ENCODE measurements around the gene EPN3.

EPN3 gene

GRCh38 chr17:50586421-50587247, 54.1 kb downstream of the EPN3 start:
- H3K36me3 Mint-ChIP-seq = no peaks in the 10 kb centered on the region
- H3K27ac Mint-ChIP-seq = no peak overlapping the region
- no peaks in the 10 kb centered on the region for H3K27me3 Mint-ChIP-seq
- H3K4me1 Mint-ChIP-seq (ENCODE audit: low read depth) = no peaks in the 10 kb centered on the region
- no peak overlapping the region for H3K4me3 Mint-ChIP-seq
- H3K9me3 Mint-ChIP-seq (ENCODE audit: low read depth) = no peaks in the 10 kb centered on the region

DNA sequence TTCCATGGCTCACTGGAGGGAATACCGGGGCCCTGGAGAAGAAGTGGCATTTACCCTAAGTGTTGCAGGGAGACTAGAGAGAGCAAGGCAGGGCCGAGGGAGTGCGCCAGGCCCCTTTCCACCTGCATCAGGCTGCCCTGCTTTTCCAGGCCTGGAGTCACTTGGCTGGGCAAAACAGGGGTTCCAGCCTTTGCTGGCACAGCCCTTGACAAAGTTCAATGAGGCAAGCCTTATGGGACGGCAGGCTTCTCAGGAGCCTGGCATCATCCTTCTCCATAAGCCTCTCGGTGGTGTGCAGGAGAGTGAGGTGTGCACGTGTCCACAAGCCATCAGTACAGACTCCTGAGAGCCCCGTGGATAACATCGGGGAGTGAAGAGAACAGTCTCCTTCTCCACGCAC, 55.0 kb downstream of the EPN3 start:
- no peaks in the 10 kb centered on the region for H3K27me3 Mint-ChIP-seq
- H3K4me3 Mint-ChIP-seq = no peak overlapping the region
- no peaks in the 10 kb centered on the region for H3K4me1 Mint-ChIP-seq (ENCODE audit: low read depth)
- H3K27ac Mint-ChIP-seq = no peak overlapping the region
- H3K9me3 Mint-ChIP-seq (ENCODE audit: low read depth) = no peaks in the 10 kb centered on the region
- H3K36me3 Mint-ChIP-seq = no peaks in the 10 kb centered on the region

- Mint-ChIP-seq H3K27ac (no peak overlapping the region), H3K4me1 (ENCODE audit: low read depth) (no peaks in the 10 kb centered on the region), H3K4me3 (no peak overlapping the region), H3K27me3 (no peaks in the 10 kb centered on the region), H3K36me3 (no peaks in the 10 kb centered on the region), H3K9me3 (ENCODE audit: low read depth) (no peaks in the 10 kb centered on the region)
Measured at GRCh38 chr17:50588391-50589049, 56.0 kb downstream of the EPN3 start.

DNA sequence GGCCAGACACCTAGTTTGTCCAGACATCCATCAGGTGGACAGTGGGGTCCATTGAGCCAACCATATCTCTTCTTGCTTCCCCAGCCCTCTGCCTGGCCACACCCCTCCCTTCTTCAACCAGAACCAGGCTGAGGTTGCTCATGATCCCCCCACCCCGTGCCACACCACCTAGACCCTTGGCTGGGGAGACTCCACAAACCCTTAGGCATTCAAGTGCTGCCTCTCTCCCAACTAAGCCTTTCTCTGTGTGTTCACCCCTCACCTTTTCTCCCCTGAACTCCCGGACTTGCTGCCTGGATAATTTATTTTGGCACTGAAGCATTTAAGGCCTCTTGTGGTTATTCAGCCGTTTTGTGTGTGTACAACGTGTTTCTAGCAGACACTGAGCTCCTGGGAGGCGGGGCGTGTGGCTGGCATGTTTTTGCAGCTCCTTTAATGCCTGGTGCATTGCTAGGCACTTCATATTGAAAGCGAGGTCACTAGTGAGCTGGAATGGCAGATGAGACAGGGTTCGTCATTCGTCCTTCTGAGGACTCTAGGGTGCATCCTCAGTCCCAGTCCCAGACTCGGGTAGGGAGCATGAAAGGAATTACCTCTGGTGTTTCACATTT, 56.7 kb downstream of the EPN3 start:
- H3K9me3 Mint-ChIP-seq (ENCODE audit: low read depth) = no peaks in the 10 kb centered on the region
- H3K36me3 Mint-ChIP-seq = no peaks in the 10 kb centered on the region
- no peak overlapping the region for H3K4me3 Mint-ChIP-seq

DNA sequence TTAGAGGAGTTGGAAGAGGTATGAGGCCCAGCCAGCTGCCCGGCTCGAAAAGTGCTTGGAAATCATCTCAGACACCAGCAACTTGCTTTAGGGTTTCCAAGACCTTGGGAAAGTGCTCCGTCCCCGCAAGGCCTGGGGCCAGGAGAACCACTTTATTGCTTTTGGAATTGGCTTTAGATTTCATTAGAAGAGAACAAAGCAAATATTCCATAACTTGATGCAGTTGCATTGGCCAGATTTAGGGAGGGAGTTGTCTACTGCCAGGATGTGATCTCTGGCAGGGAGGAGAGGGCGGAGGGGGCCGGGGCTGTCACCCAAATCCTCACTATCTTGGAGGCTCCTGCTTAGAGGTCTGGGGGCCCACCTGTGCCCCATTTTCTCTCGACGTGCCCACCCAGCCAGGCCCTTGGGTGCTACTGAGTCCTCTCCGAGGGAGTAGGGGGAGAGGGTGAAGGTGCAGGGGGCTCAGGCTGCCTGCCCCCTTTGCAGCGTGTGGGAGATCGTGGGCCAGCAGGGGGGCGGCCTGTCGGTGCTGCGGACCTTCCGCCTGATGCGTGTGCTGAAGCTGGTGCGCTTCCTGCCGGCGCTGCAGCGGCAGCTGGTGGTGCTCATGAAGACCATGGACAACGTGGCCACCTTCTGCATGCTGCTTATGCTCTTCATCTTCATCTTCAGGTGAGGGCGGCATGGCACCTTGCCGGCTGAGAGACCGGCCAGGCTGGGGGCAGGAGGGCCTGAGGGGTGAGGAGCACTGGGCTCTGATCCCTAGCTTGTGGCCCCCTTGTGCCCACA, 58.6 kb downstream of the EPN3 start:
- H3K4me1 Mint-ChIP-seq (ENCODE audit: low read depth) = no peaks in the 10 kb centered on the region
- H3K27ac Mint-ChIP-seq = no peak overlapping the region
- H3K36me3 Mint-ChIP-seq = no peaks in the 10 kb centered on the region
- H3K27me3 Mint-ChIP-seq = no peaks in the 10 kb centered on the region
- no peaks in the 10 kb centered on the region for H3K9me3 Mint-ChIP-seq (ENCODE audit: low read depth)
- H3K4me3 Mint-ChIP-seq = no peak overlapping the region

More for the DNA sequence above, 56.7 kb downstream of the EPN3 start:
- Mint-ChIP-seq H3K27me3 (no peaks in the 10 kb centered on the region), H3K4me1 (ENCODE audit: low read depth) (no peaks in the 10 kb centered on the region), H3K27ac (no peak overlapping the region)

- H3K36me3 Mint-ChIP-seq = no peaks in the 10 kb centered on the region
- no peak overlapping the region for H3K4me3 Mint-ChIP-seq
- H3K27me3 Mint-ChIP-seq = no peaks in the 10 kb centered on the region
- H3K27ac Mint-ChIP-seq = no peak overlapping the region
- no peaks in the 10 kb centered on the region for H3K9me3 Mint-ChIP-seq (ENCODE audit: low read depth)
- H3K4me1 Mint-ChIP-seq (ENCODE audit: low read depth) = no peaks in the 10 kb centered on the region
Measured at GRCh38 chr17:50593321-50593720, 60.8 kb downstream of the EPN3 start.

All from activated naive CD8-positive, alpha-beta T cell (primary cell).